H1 (cell line): ENCODE measurements around the gene NBL1. TPM values are rescaled to one million over a fixed set of nuclear protein-coding genes. Genes with fewer than 3 reads are reported as not detected.

Experiments
- ATF3 ChIP-seq: IDR thresholded peaks from 2 replicates; pipeline ENCODE4 v1.6.1; 2011; ENCODE audit warnings: low read depth, mild to moderate bottlenecking, low read length; ENCODE audit not compliant: insufficient read depth
- GABPA ChIP-seq: IDR thresholded peaks from 2 replicates; pipeline ENCODE4 v1.6.1; 2011; ENCODE audit warnings: mild to moderate bottlenecking, low read length, moderate library complexity, borderline replicate concordance; ENCODE audit not compliant: insufficient read depth
- GTF2F1 ChIP-seq: IDR thresholded peaks from 2 replicates; pipeline ENCODE4 v1.6.1; 2012; ENCODE audit warnings: low read depth, low read length, improper control_type of control experiment, borderline replicate concordance
- HDAC2 ChIP-seq, 2 experiments: fragments of 300-600 bp in 1 of 2; sonication (generic) in 1 of 2; IDR thresholded peaks; 2 replicates each; pipeline ENCODE4 v1.6.1; 2011 to 2012; ENCODE audit warnings: low read depth in 2 of 2, low read length in 2 of 2, mild to moderate bottlenecking in 2 of 2, moderate library complexity in 2 of 2, borderline replicate concordance in 1 of 2, inconsistent platforms in 1 of 2
- KDM5A ChIP-seq: fragments of 200-600 bp; IDR thresholded peaks from 2 replicates; pipeline ENCODE4 v1.7.1; 2012; ENCODE audit warnings: mild to moderate bottlenecking, low read length, inconsistent platforms, mixed read lengths
- NANOG ChIP-seq: IDR thresholded peaks from 2 replicates; pipeline ENCODE4 v1.6.1; 2011; ENCODE audit warnings: low read length, low read depth, mild to moderate bottlenecking, inconsistent platforms; ENCODE audit not compliant: insufficient read depth, poor library complexity, severe bottlenecking
- POLR2AphosphoS5 ChIP-seq: IDR thresholded peaks from 2 replicates; pipeline ENCODE4 v1.6.1; 2011; ENCODE audit warnings: low read depth, low read length
- TEAD4 ChIP-seq: IDR thresholded peaks from 2 replicates; pipeline ENCODE4 v1.6.1; 2012; ENCODE audit warnings: low read depth, low read length, inconsistent platforms, mixed read lengths
- polyA plus RNA-seq, 7 experiments: library from polyadenylated mRNA; depleted of rRNA in 3 of 7; stranded (reverse) in 5 of 7; unstranded in 2 of 7; fragments of >200 nt in 5 of 7; fragments of 200-250 nt in 2 of 7; gene quantifications; 1 replicate in 5 of 7; 2 replicates in 1 of 7; 4 replicates in 1 of 7; pipeline versions ENCODE4 v1.2.1 to v1.2.3, GENCODE V29; 2011 to 2013; ENCODE audit warnings: missing spikeins in 2 of 7, mixed read lengths in 2 of 7
- total RNA-seq: library from RNA; stranded (reverse); fragmentation: NEBNext Ultra II Directional; extraction: Animal tissue kit (Norgen Biotek cat#: 25700); gene quantifications from 2 replicates; pipeline ENCODE4 v1.2.1, GENCODE V29; 2021
- TF ChIP-seq, protein P1 (sequence below): IDR thresholded peaks from 2 replicates; pipeline ENCODE4 v1.6.1; 2012; ENCODE audit warnings: inconsistent platforms

NBL1 gene
- total and polyA plus RNA-seq, 2 of the 8 experiments (the other 6 are each of a cell fraction or from before 2014, with no cell fraction given), result 8.7 to 9.7 TPM

GRCh38 chr1:19630720-19631395 lies 13.3 kb upstream of the NBL1 start (continued):
- TF ChIP-seq GTF2F1 (no peak), KDM5A (no peak), POLR2AphosphoS5 (no peak), TEAD4 (no peak), ATF3 (no peak), NANOG (no peak), HDAC2 (IDR thresholded peaks at IDR 0.05; ENCODE audit: borderline replicate concordance in 1 of 2, low read depth in 2 of 2, low read length in 2 of 2) (no peak), GABPA (no peak)
- TF ChIP-seq, protein P1, sequence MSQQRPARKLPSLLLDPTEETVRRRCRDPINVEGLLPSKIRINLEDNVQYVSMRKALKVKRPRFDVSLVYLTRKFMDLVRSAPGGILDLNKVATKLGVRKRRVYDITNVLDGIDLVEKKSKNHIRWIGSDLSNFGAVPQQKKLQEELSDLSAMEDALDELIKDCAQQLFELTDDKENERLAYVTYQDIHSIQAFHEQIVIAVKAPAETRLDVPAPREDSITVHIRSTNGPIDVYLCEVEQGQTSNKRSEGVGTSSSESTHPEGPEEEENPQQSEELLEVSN, result no peak
- TF ChIP-seq, all 59 proteins: peak for 0
